ENCODE results near the gene TMPRSS5.
"Not testable (repeated sequence)": the region's sequence is repeated elsewhere in the genome, so short reads cannot be mapped to it uniquely, and the experiment has no call there.

Gene TMPRSS5

DNA sequence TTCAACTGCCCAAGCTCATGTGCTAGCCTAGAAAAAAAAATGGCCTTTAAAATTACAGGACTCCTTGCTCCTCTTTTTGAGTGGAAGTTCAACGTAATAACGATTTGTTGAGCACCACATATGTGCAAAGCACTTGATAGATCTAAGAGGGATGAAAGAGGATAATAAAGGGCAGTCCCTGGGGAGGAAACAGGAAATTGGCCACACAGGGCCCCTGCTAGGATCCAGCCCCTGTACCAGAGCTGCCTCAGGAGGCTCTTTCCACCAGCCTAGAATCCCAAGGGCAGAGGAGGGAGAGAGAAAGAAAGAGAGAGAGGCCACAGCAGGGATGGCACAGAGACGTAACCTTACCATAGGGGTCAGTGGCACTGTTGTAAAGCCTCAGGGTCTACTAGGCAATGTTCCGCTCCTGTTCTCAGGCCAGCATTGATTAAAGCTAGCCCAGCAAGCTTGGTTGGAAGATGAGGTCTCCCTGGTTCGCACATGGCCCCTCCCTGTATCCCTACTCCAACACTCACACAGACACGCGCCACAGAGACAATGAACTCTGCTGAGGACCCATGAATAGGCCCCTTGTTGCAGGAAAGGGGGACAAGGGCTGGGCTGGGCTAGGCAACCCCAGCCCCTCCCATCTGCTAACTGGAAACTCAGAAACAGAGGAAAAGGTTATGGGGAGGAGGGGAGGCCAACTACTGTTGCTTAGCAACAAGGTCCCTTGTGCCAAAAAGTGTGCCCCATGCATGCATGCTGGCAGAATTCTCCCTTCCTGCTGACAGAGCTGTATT lies at the start of gene TMPRSS5:
Gene TMPRSS5 (minus strand): TSS at position 438 of the 785 bp plus-strand sequence. CDS start 84 bp downstream, at position 354.
- no peak for DNase-seq

DNA sequence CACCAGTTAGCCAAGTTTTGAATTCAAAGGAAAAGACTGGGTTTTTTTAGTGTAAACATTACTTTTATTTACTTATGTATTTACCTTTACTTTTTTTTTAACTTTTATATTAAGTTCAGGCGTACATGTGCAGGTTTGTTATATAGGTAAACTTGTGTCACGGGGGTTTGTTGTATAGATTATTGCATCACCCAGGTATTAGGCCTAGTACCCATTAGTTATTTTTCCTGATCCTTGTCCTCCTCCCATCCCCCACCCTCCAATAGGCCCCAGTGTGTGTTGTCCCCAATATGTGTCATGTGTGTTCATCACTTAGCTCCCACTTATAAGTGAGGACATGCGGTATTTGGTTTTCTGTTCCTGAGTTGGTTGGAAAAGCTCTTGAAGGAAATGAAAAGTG lies 46.8 kb upstream of the TMPRSS5 start:
- no peak for DNase-seq

DNA sequence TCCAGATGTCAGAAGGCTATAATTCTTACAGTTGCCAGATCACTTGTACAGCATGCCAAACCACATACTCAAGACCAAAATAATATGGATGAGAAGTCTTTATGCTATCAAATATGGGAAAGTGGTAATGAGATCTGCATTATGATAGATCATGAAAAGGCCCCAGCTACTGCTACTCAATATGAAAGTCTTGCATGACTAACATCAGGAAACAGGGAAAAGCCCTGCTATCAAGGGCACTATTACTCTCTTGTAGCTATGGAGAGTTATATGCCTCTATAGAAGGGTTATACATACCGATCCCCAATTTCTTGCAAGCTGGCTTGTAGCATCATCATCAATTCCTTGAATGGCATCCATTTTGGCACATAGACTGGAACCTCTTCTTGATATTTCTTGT lies 30.2 kb upstream of the TMPRSS5 start:
- DNase-seq, result peak; percentile 57

DNA sequence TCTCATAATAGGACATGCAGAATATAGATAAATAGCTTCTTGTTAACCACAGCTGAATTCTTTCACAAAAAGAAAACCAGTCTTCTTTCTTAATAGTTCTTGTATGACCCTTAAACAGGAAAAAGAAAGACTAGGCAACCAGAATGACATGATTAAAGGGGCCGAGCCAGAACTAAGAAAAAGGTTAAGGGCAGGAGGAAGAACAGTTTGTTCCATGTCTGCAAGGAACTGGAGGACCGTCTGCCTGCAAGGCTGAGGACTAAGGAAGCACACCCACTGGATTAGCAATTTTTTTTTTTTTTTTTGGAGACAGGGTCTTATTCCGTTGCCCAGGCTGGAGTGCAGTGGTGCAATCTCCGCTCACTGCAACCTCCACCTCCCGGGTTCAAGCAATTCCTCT lies 26.0 kb upstream of the TMPRSS5 start:
- no peak for DNase-seq

DNA sequence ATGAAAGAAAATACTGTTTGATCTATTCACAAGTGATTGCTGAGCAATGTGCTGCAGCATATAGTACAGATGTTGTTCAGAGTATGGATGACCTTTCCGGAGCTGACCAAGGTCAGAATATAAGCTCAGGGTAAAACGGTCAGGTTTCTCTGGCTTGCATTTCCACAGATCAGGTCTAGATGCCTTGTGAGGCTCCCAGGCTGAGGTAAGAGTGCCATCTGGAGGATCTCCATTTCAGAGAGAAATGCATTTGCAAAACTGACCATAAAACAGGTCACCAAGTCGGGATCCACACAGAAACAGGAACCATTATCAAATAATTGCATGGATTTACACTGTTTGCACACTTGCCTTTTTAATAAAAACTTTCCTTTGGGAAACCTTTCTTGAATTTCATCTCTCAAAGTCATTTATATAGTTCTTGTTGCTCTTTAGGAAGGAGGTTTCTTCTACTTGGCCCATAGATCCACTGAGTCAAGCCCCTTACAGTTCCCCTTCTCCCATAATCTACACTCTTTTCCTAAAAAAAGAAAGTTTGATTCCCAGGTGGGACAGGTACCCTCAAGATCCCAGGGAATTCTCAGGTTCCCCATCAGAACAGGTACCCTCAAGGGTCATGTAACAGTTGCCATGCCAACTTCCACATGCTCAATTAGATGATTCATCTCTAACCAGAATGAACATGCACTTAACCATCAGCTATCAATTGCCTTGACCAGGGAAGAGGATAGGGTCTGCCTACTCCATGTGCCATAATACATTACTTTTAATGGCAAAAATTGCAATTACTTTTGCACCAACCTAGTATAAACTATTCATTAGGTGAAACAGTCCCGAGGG lies 25.0 kb upstream of the TMPRSS5 start:
- DNase-seq, result peak; percentile 52

DNA sequence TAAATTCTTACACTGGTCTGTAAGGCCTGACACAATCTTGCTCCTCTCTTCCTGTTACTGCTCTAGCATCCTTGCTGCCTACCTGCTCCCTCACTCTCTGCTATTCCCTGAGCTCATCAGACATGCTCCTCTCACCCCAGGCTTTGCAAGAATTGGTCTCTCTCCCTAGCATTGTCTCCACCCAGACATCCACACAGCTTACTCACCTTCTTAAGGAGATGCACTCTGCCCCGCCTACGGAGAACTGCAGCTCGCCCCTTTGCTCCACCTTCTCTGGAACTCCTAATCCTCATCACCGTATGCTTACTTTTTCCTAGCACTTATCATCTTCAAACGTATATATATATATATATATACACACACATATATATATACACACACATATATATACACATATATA lies 23.3 kb upstream of the TMPRSS5 start:
- no peak for DNase-seq

DNA sequence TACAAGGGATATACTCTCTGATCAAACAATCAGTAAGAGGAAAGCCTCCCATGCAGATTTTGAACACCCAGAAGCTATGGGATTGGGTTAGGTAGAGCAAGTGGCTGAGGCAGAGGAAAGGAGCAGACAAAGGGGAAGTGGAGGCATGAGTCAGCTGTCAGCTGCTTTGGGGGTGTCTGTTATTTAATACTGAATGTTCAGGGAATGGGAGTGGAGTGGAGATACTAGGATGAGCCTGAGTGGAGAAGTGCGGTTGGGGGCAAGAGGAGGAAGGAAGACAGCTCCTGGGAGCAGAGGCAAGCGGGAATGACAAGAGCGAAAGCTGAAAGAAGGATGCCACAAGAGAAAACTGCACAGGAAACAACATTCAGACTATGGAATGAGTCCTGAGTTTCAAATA lies 22.7 kb upstream of the TMPRSS5 start:
- DNase-seq, result no peak

DNA sequence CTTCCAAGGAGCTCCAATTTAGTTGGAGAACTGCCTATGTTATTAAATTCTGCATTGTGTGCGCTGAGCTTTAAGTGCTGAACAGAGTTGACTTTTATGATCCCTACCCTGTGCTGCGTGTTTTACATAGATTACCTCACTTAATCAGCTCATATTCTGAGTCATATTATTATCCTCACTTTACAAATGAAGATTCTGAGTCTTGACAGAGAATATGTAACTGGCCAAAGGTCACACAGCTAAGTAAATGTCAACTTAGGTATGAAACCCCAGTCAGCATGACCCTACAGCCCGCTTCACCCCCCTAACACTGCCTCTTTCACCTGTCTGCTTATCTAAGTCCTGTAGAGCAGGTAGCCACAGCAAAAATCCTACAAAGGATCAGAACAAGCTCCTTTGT lies 19.8 kb upstream of the TMPRSS5 start:
- no peak for DNase-seq

DNA sequence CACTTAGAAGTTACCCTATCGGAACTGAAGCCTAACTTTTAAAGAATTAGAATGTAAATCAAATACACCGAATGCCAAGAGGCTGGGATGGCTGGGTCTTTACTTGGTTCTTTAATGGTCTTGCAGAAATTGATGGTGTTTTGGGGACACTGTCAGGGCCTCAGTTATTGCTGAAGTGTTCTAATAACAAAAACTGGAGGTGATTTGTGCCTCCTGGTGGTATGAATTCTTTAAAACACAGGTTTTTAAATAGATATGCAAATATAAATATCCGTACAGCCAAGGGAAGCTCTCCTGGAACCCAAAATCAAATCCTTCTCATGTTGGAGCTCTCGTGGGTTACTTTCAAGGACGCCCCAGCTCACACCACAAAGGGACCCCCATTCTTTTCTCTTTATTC lies 19.3 kb upstream of the TMPRSS5 start:
- DNase-seq, result no peak

DNA sequence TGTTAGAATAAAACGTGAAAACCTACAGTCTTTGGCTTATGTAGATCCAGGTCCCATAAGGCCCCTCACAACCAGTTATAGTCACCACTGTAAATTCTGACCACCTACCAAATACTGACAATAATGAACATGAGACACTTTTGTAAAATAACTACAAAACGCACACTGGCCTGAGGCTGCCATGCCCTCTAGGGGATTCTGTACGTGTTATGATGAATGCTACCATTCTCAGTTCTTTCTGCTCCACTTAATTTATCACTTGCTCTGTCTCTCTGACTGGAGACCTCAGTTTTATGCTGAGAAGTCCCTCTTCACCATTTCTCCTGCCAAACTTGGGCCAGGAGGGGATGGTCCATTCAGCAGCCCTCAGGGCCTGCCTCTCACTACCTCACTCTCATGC lies 18.7 kb upstream of the TMPRSS5 start:
- no peak for DNase-seq

DNA sequence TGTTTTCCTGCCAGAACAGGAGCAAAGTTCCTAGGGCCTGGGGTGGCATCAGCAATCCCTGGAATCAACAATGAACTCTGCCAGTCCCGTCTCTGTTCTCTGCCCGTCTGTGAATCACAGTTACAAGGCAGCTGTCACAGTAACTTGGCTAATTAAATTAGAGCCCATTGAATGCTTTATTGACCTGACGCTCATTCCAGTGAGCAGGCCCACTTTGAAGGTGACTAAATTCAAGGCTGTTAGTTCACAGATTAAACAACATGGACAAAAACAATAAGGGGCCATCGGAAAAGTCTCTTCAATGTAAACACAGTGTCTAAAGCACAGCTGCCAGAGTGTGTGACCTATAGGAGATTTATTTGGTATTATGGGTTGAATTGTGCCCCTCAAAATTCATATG lies 17.7 kb upstream of the TMPRSS5 start:
- no peak for DNase-seq

DNA sequence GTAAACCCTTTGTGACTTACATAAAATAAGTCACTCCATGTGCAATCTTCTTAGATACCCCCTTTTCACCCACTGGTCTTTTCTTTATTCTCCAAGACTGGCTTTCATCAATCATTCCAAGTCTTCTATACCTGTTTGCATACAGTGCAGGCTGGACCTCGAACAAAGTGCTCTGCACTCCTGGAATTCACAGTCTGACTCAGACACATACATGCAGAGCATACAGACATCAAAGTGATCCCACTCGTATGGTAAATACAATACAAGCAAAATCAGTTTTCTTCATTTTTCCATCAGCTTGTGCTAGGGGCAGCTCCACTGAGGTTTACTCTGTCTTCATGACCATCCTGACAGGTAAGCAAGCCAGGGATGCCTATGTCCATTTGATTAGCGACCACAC lies 16.8 kb upstream of the TMPRSS5 start:
- DNase-seq, result no peak

DNA sequence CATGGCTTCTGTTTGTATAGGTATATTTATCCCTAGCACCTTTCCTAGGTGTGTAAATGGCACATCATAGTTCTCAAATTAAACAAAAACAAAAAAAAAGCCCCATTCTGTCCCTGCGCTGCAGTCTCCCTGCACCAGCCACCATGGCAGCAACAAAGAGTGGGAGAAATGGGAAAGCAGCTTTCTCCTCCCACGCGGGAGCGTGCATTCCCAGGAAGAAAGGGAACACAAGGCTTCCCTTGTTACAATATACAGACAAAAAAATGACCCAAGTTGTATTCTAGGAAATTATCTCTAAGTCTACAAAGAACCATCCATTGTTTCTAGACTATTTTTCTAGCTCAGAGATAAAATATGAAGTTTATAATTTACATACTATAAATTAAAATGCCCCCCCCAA lies 16.1 kb upstream of the TMPRSS5 start:
- DNase-seq, result no peak

DNA sequence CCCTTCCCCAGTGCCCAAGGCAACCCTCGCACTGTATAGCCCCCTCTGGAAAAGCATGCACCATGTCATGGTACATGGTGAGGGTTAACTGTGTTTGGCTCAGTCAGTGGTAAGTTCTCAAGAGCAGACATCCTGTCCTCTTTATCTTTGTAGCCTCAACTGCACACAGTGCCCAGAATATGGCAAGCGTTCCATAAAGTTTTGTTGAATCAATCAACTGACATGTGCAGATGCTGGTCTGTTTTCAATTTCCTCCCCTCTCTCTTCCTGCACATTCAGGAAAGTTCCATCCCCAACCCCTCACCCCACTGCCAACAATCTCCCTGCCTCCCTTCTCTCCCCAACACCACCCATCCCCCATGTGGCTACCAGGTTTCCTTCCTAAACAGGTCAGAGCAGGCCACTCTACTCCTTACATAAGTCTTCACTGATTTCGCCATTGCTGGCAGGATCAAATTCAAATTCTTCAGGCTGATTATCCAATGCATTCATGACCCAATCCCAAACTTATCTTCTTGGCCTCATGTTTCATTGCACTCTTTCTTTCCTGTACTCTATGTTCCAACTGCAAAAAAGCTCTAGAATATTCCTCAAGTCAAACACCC lies 15.5 kb upstream of the TMPRSS5 start:
- no peak for DNase-seq

DNA sequence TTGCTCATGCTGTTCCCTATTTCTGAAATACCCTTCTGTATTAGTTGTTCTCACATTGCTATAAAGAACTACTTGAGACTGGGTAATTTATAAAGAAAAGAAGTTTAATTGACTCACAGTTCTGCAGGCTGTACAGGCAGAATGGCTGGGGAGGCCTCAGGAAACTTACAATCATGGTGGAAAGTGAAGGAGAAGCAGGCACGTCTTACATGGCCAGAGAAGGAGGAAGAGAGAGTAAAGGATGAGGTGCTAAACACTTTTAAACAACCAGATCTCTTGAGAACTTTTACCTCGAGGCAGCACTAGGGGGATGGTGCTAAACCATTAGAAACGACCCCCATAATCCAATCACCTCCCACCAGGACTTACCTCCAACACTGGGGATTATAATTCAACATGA lies 14.4 kb upstream of the TMPRSS5 start:
- DNase-seq, result not testable (repeated sequence)

DNA sequence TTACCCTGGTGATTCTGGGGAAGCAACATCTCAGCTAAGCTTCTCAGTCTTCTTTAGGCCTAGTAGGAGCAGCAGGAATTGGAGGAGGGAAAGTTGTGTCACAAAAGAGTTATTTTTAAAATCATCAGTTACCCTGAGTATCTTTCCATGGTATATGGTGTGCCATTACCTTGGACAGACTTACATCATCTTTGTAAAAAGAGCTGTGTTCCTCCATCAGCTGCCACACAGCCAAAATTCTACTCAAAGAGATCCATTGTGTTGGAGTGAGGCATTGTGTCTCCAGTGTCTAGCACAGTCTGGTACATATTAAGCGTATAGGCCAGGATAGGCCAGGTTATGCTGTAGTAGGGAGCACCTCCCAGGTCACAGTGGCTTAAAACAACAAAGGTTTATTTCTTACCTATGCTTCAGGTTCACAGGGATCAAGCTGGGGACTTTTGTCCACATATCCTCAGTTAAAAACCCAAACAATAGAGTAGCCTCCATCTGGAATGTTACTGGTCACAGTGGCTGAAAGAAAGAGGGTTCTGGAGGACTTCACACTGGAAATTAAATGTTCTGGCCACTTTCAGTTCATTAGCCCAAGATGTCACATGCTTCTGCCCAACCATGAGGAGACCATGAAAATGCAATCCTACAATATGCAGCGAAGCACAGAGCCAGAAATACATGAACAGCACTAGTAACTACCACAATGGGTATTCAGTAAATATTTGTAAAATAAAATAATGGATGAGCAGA lies 9.9 kb upstream of the TMPRSS5 start:
- no peak for DNase-seq

DNA sequence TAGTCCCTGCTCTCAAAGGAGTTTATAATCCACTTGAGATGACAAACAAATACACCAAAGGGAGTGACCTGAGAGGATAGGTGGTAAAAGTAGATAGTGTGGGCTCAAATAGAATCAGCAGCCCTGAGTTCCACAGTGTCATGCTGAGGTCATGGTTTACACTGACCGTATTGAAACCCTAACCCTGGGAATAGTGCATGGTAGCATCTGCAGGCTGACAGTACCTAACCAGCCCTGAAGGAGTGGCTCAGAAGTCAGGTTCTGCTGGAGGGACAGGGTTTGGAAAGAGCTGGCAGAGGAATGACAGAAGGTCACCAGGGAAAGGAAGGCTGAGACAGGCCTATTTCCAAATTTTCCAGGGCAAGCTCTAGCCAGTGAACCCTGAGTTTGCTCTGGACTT lies 9.2 kb upstream of the TMPRSS5 start:
- DNase-seq, result no peak

DNA sequence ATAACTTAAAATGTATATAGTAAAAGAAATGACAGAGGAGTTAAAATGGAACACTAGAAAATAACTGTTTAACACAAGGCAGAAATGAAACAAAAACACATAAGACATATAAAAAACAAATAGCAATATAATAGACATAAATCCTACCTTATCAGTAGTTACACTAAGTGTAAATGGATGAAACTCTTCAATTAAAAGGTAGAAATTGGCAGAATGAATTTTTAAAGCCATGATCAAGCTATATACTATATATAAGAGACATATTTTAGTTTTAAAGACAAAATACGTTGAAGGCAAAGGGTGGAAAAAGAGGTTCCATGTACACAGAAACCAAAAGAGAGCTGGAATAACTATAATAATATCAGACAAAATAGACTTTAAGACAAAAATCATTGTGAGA lies 4.9 kb upstream of the TMPRSS5 start:
- no peak for DNase-seq

DNA sequence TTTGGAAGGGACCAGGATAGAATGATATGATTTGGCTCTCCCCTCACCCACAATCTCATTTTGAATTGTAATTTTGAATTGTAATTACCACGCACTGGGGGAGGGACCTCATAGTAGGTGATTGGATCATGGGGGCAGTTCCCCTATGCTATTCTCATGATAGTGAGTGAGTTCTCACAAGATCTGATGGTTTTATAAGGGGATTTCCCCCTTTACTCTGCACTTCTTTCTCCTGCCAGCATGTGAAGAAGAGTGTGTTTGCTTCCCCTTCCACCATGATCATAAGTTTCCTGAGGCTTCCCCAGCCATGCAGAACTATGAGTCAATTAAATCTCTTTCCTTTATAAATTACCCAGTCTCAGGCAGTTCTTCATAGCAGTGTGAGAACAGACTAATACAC lies 2.6 kb downstream of the TMPRSS5 start:
- not testable (repeated sequence) for DNase-seq

DNA sequence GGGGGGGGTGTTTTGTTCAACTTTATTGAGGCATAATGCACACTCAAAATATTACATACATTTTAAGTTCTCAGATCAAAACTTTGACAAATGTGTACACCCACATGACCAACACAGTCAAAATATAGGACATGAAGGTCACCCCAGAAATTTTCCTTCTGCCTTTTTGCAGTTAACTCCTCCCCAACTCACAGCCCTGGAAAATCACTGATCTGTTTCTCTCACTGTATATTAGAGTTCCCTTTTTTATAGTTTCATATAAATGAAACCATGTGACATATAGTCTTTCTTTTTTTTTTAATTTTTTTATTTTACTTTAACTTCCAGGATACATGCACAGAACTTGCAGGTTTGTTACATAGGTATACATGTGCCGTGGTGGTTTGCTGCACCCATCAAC lies 4.6 kb downstream of the TMPRSS5 start:
- DNase-seq, result no peak

DNA sequence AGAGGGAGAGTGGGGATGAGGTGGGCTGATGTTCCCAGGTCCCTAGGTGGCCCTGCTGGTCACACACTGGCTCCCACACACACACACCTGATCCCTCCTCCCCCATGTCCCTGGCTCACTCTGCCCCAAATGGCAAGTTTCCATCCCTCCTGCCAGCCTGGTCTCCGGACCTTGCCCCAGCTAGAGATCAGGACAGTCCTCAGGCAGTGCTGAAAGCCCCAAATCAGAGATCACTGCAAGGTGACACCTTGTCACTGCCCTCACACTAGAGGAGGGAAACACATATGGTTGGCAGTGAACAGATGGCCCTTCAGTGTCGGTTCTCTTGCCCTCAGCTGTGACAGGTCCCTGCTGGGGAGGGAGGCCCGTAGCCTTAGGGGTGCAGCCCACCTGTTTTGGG lies 7.6 kb downstream of the TMPRSS5 start:
- no peak for DNase-seq

DNA sequence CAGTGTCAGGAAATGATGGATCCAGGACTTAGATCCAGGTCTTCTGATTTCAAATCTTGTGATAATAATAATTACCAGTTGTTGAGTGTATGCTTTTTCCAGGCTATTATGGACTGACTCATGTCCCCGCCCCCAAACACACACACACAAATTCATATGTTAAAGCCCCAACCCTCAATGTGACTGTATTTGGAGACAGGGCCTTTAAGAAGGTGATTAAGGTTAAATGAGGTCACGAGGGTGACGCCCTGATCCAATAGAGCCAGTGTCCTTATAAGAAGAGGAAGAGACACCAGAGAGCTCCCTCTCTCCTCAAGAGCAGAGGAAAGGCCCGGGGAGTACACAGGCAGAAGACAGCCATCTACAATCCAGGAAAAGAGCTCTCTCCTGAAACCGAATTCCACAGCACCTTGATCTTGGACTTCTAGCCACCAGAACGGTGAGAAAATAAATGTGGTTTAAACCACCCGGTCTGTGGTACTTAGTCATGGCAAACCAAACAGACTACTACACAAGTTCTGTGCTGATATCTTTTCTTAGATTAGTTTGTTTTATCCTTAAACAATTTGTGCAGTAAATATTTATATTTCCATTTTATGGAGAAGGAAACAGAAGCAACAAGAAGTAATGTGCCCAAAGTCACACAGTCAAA lies 8.2 kb downstream of the TMPRSS5 start:
- DNase-seq, result no peak

DNA sequence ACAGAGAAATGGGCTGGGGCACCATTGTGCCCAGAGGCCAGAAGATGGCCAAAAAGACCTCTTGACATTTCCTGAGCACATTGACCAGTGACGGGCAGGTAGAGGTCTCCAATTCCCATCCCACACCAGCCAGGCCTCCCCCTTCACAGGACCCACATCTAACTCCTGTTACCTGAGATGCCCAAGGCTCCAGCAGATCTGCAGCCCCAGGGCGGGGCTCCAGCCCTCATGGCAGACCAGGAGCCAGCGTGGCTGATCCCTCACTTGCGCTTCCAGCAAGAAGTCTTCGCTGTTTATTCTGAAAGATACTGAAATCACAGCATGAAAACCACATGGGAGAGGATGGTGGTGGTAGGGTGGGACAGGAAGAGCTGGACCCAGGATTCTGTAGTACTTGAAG lies 9.0 kb downstream of the TMPRSS5 start:
- DNase-seq, result no peak

Data from activated CD4-positive, alpha-beta T cell treated with anti-CD3 and anti-CD28 coated beads, Interleukin-2, Interleukin-6, amounts not matched to agents 100 ng/mL and 50 ng/mL, durations not matched to agents 16 hours and 8 hours (primary cell).